Measurements from ENCODE around the gene PATZ1. TPM values are rescaled to one million over a fixed set of nuclear protein-coding genes. Genes with fewer than 3 reads are reported as not detected.
A peak's percentile ranks its signal among the peaks of the same experiment; 100 is the strongest.

The PATZ1 gene
- total and polyA plus RNA-seq, 2 donors (not counting 3 experiments of a cell fraction or from before 2014, with no cell fraction given), result 19.7 to 23.7 TPM

- peak overlapping the region; percentile 63 for H2AFZ ChIP-seq (ENCODE audit: low read depth, low read length)
- DNase-seq (ENCODE audit: low read depth, low spot score) (peak; percentile 70), FAIRE-seq (no peak)
- no peaks in the 10 kb centered on the region for H3K36me3 ChIP-seq (ENCODE audit: control insufficient read depth in 2 of 2, extremely low read depth in 1 of 2, insufficient read depth in 2 of 2, low read length in 2 of 2)
- intact Hi-C loops (cut with micrococcal nuclease), result no loop called here
- H4K20me1 ChIP-seq (replicated peaks; ENCODE audit: control insufficient read depth, extremely low read depth, insufficient read depth, low read length), result no peaks in the 10 kb centered on the region
- BruUV-seq (replicated peaks), result no TSS peak
- H3K4me3 ChIP-seq (replicated peaks in 1 of 3; ENCODE audit: insufficient read depth in 1 of 3, low read depth in 1 of 3, low read length in 3 of 3), result no peak overlapping the region
- ChIA-PET CTCF (interaction anchor here (1.1 to 4.7 kb wide), 5 partner anchors 11 to 24 kb away, joined by 3 to 40 read pairs (median 12); no protein-coding TSS in a partner anchor), POLR2A (no interaction called here)
- H3K9me1 ChIP-seq (replicated peaks; ENCODE audit: control insufficient read depth, extremely low read depth, insufficient read depth, low read length), result no peaks in the 10 kb centered on the region
- no peaks in the 10 kb centered on the region for H3K9me3 ChIP-seq (replicated peaks; ENCODE audit: control insufficient read depth, insufficient read depth, low read length)
- TF ChIP-seq CTCF (IDR thresholded peaks at IDR 0.05; ENCODE audit: extremely low read depth in 1 of 2, insufficient read depth in 1 of 2, low read depth in 1 of 2, low read length in 2 of 2) (no peak), POLR2A (IDR thresholded peaks at IDR 0.05; ENCODE audit: low read depth, low read length) (no peak), JUN (IDR thresholded peaks at IDR 0.05; ENCODE audit: borderline replicate concordance, insufficient read depth, insufficient read length, low read depth) (no peak), POLR2AphosphoS5 (IDR thresholded peaks at IDR 0.05; ENCODE audit: insufficient read depth, low read depth, low read length) (no peak), GATA2 (IDR thresholded peaks at IDR 0.05; ENCODE audit: insufficient read depth, insufficient read length, low read depth, low read length) (peak; percentile 6), MYC (IDR thresholded peaks at IDR 0.05; ENCODE audit: low read depth, low read length) (no peak), EZH2 (IDR thresholded peaks at IDR 0.05; ENCODE audit: borderline replicate concordance, low read depth, low read length, severe bottlenecking) (no peak), MAX (IDR thresholded peaks at IDR 0.05; ENCODE audit: insufficient read depth, insufficient read length) (no peak), FOS (IDR thresholded peaks at IDR 0.05; ENCODE audit: borderline replicate concordance, insufficient read depth, low read length) (peak; percentile 7)
- no peaks in the 10 kb centered on the region for H3K79me2 ChIP-seq (ENCODE audit: control insufficient read depth, insufficient read depth, low read length)
- peaks cover 30% of the 10 kb centered on the region for H3K4me1 ChIP-seq (ENCODE audit: control insufficient read depth, extremely low read depth, insufficient read depth, low read length)
- peak overlapping the region; percentile 50 for H3K27ac ChIP-seq (ENCODE audit: insufficient read depth, low read depth, low read length)
- H3K27me3 ChIP-seq (ENCODE audit: control insufficient read depth in 2 of 2, insufficient read depth in 2 of 2, low read length in 2 of 2), result peaks cover 6 to 7% of the 10 kb centered on the region in 2 experiments
- peak overlapping the region; percentile 60 for H3K4me2 ChIP-seq (ENCODE audit: insufficient read depth, low read length)
- H3K9ac ChIP-seq (replicated peaks; ENCODE audit: extremely low read depth, insufficient read depth, low read length), result peak overlapping the region; percentile 8
- dilution Hi-C loops (cut with MboI; ENCODE audit: extremely low pct_ligation_motif_present, low sequenced_read_pairs), result no loop called here
Measured at GRCh38 chr22:31295831-31296657, 50.1 kb downstream of the PATZ1 start.
